HEK293T (cell line): ENCODE data around the gene NKX3-2.

ENCODE experiments used
- CTCF ChIA-PET: fragments of 350-600 bp; formaldehyde crosslinking; extraction: SDS; loops from one replicate; lab custom pipeline; 2021; ENCODE audit warnings: antibody characterized with exemption, inconsistent platforms; lab: Yijun Ruan, JAX
- POLR2A ChIA-PET: fragments of 350-600 bp; formaldehyde crosslinking; extraction: SDS; loops from one replicate; lab custom pipeline; 2020; ENCODE audit warnings: antibody characterized with exemption, inconsistent platforms; lab: Yijun Ruan, JAX
- DNase-seq: peaks from one replicate; pipeline ENCODE4 v3.0.0; 2012; ENCODE audit warnings: mixed read lengths; ENCODE audit errors: extremely low spot score
- ARNT ChIP-seq: fragments of 450-650 bp; IDR thresholded peaks from 2 replicates; pipeline ENCODE4 v1.6.1; 2017; ENCODE audit warnings: mild to moderate bottlenecking
- BHLHE40 ChIP-seq: fragments of 450-650 bp; IDR thresholded peaks from 2 replicates; pipeline ENCODE4 v1.6.1; 2016; ENCODE audit warnings: mild to moderate bottlenecking, moderate library complexity, borderline replicate concordance
- CTBP1 ChIP-seq: fragments of 450-650 bp; IDR thresholded peaks from 2 replicates; pipeline ENCODE4 v1.6.1; 2016; ENCODE audit warnings: borderline replicate concordance
- ELF4 ChIP-seq: fragments of 450-650 bp; IDR thresholded peaks from 2 replicates; pipeline ENCODE4 v1.6.1; 2017; ENCODE audit warnings: antibody characterized with exemption
- FOXA1 ChIP-seq: fragments of 450-650 bp; IDR thresholded peaks from 2 replicates; pipeline ENCODE4 v1.6.1; 2016; ENCODE audit warnings: mild to moderate bottlenecking
- FOXK2 ChIP-seq: fragments of 450-650 bp; IDR thresholded peaks from 2 replicates; pipeline ENCODE4 v1.6.1; 2016; ENCODE audit warnings: mild to moderate bottlenecking
- FOXM1 ChIP-seq: fragments of 450-650 bp; IDR thresholded peaks from 2 replicates; pipeline ENCODE4 v1.6.1; 2017; ENCODE audit warnings: mild to moderate bottlenecking, borderline replicate concordance
- HDGF ChIP-seq: fragments of 450-650 bp; IDR thresholded peaks from 2 replicates; pipeline ENCODE4 v1.6.1; 2017; ENCODE audit warnings: antibody characterized with exemption, borderline replicate concordance
- L3MBTL2 ChIP-seq: fragments of 450-650 bp; conservative IDR thresholded peaks from 2 replicates; pipeline ENCODE4 v1.6.1; 2016; ENCODE audit warnings: mild to moderate bottlenecking
- LEF1 ChIP-seq: fragments of 450-650 bp; IDR thresholded peaks from 2 replicates; pipeline ENCODE4 v1.6.1; 2017; ENCODE audit warnings: mild to moderate bottlenecking, borderline replicate concordance
- NFRKB ChIP-seq: fragments of 450-650 bp; IDR thresholded peaks from 2 replicates; pipeline ENCODE4 v1.6.1; 2016; ENCODE audit warnings: mild to moderate bottlenecking, moderate library complexity
- PKNOX1 ChIP-seq: fragments of 450-650 bp; IDR thresholded peaks from 2 replicates; pipeline ENCODE4 v1.6.1; 2016
- SP1 ChIP-seq: fragments of 450-650 bp; IDR thresholded peaks from 2 replicates; pipeline ENCODE4 v1.6.1; 2017
- SUZ12 ChIP-seq: fragments of 450-650 bp; IDR thresholded peaks from 2 replicates; pipeline ENCODE4 v1.6.1; 2016; ENCODE audit warnings: mild to moderate bottlenecking
- TARDBP ChIP-seq: fragments of 450-650 bp; IDR thresholded peaks from 2 replicates; pipeline ENCODE4 v1.6.1; 2016
- ZNF384 ChIP-seq: fragments of 450-650 bp; IDR thresholded peaks from 2 replicates; pipeline ENCODE4 v1.6.1; 2016

The NKX3-2 gene

GRCh38 chr4:13546941-13547484 lies 2.7 kb upstream of the NKX3-2 start:
- CTCF ChIA-PET: interaction anchor here (1.2 kb wide), 1 partner anchor 694 kb away, joined by 4 read pairs; no protein-coding TSS in a partner anchor
- POLR2A ChIA-PET: interaction anchor here (0.6 kb wide), 1 partner anchor 63 kb away, joined by 3 read pairs; no protein-coding TSS in a partner anchor
- no peak for TF ChIP-seq ARNT
- no peak for TF ChIP-seq BHLHE40
- TF ChIP-seq PKNOX1: no peak
- no peak for TF ChIP-seq ZNF384
- TF ChIP-seq ELF4: no peak
- TF ChIP-seq SUZ12: no peak
- no peak for TF ChIP-seq CTBP1
- TF ChIP-seq NFRKB: no peak
- no peak for TF ChIP-seq FOXM1
- TF ChIP-seq FOXK2: no peak
- TF ChIP-seq LEF1: no peak
- no peak for TF ChIP-seq TARDBP
- TF ChIP-seq L3MBTL2: no peak
- DNase-seq: no peak

- TF ChIP-seq ZNF384: no peak
- no peak for TF ChIP-seq FOXM1
- TF ChIP-seq L3MBTL2: no peak
- TF ChIP-seq ARNT: no peak
- TF ChIP-seq HDGF: no peak
- TF ChIP-seq NFRKB: no peak
- no peak for DNase-seq
- ChIA-PET CTCF (interaction anchor here (0.6 kb wide), 1 partner anchor 14 kb away, joined by 3 read pairs; no protein-coding TSS in a partner anchor), POLR2A (no interaction called here)
These were observed 2.0 kb upstream of the NKX3-2 start for GRCh38 chr4:13546142-13546940.

GRCh38 chr4:13545394-13545808 lies 1.1 kb upstream of the NKX3-2 start:
- CTCF ChIA-PET: no interaction called here
- no peak for DNase-seq
- TF ChIP-seq FOXA1 (no peak), NFRKB (no peak)
- POLR2A ChIA-PET: no interaction called here

- ChIA-PET CTCF (no interaction called here), POLR2A (interaction anchor here (1.1 to 1.5 kb wide), 3 partner anchors 10 to 61 kb away, joined by 3 to 8 read pairs (median 4); partner anchors contain the start of gene RAB28)
- peak; percentile 91 for DNase-seq
- TF ChIP-seq L3MBTL2 (peak; percentile 99), BHLHE40 (no peak), PKNOX1 (peak; percentile 99)
These were observed 492 bp upstream of the NKX3-2 start for GRCh38 chr4:13544606-13545393.

- no peak for DNase-seq
- POLR2A ChIA-PET: interaction anchor here (1.1 to 1.5 kb wide), 3 partner anchors 8 to 60 kb away, joined by 3 to 8 read pairs (median 4); partner anchors contain the start of gene RAB28
- TF ChIP-seq HDGF: no peak
- TF ChIP-seq FOXK2: no peak
- TF ChIP-seq SUZ12: no peak
- no peak for TF ChIP-seq ELF4
- TF ChIP-seq FOXA1: no peak
- no peak for TF ChIP-seq ZNF384
- no peak for TF ChIP-seq LEF1
- no peak for TF ChIP-seq BHLHE40
- TF ChIP-seq FOXM1: no peak
- CTCF ChIA-PET: interaction anchor here (0.6 kb wide), 1 partner anchor 131 kb away, joined by 3 read pairs; no protein-coding TSS in a partner anchor
These were observed 1.1 kb downstream of the NKX3-2 start for GRCh38 chr4:13543032-13543838.

GRCh38 chr4:13542577-13543031 lies 1.7 kb downstream of the NKX3-2 start:
- TF ChIP-seq LEF1 (no peak), SUZ12 (no peak), PKNOX1 (no peak), FOXK2 (no peak), ARNT (no peak), CTBP1 (no peak), SP1 (no peak), HDGF (no peak), FOXA1 (no peak), NFRKB (no peak), TARDBP (no peak), FOXM1 (no peak)
- DNase-seq: no peak
- CTCF ChIA-PET: no interaction called here
- POLR2A ChIA-PET: no interaction called here
